Mucosa of gallbladder (tissue), 1 donor: Measurements from ENCODE around the gene IPO7. TPM values are rescaled to one million over a fixed set of nuclear protein-coding genes. Genes with fewer than 3 reads are reported as not detected.

Experiments
- DNase-seq: peaks from one replicate; pipeline ENCODE4 v3.0.0-alpha.2; 2020; ENCODE audit warnings: low spot score
- total RNA-seq: library from RNA; stranded (reverse); gene quantifications from one replicate; pipeline ENCODE4 v1.2.1, GENCODE V29; 2021
- donor health status: DM: no; HTN: no; CAD: no.

IPO7 gene
- total RNA-seq, 1 donor from 2014 or later: 108 TPM

- no peak for DNase-seq
Measured at GRCh38 chr11:9490376-9490775, 105.9 kb downstream of the IPO7 start.

- no peak for DNase-seq
Measured at GRCh38 chr11:9493492-9493891, 109.0 kb downstream of the IPO7 start.

- DNase-seq: no peak
Measured at GRCh38 chr11:9494316-9494715, 109.9 kb downstream of the IPO7 start.

- DNase-seq: no peak
Measured at GRCh38 chr11:9495803-9496514, 111.5 kb downstream of the IPO7 start.

Other genes starting within 250 kb of the IPO7 start
- gene DENND5A, start 119.3 kb upstream of the IPO7 start, total RNA-seq: 54.0 TPM
- 47.7 TPM for gene TMEM41B, start 70.1 kb upstream of the IPO7 start, total RNA-seq
- gene ZNF143, start 76.4 kb downstream of the IPO7 start, total RNA-seq: 28.5 TPM
- 108 TPM for gene WEE1, start 189.0 kb downstream of the IPO7 start, total RNA-seq